AG20443 (cell line): ENCODE data around the gene DEPP1.
"Not testable (repeated sequence)": the region's sequence is repeated elsewhere in the genome, so short reads cannot be mapped to it uniquely, and the experiment has no call there.

ENCODE experiments used
- DNase-seq: peaks from one replicate; pipeline ENCODE4 v3.0.0; 2012; ENCODE audit warnings: low spot score, mixed read lengths

Gene DEPP1, protein sequence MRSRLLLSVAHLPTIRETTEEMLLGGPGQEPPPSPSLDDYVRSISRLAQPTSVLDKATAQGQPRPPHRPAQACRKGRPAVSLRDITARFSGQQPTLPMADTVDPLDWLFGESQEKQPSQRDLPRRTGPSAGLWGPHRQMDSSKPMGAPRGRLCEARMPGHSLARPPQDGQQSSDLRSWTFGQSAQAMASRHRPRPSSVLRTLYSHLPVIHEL

DNA sequence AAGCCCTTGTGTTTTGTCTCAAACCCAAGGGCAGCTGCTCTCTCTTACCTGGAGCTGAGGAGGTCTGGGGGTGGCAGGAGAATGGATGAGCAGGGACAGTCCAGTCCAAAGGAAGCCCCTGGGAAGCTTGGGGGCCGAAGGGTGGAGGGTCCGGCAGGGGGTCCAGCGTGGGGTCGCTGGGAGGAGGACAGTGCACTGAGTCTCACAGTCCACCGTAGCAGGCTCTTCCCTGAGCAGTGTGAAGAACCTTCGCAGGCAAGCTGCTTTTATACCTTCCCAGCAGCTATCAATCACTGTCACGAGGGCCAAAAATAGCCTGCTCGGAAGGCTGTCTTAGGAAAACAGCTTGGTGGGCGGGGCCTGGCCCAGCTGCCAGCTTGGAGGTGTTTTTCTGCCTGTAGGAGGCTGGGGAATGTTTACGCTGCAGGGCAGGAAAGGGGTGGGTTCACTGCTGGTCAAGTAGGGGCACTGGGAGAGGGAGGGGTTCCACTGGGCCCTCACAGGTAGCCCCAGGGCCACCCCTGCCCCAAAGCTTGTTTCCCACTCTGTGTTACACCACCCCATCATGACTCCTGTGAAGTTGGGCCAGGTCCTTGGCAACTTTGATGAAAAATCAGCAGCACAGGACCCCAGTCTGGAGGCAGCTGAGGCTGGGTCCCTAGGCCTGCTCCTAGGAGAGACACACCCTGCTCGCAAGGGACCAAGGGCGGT is at the start of gene DEPP1:
Gene DEPP1 (minus strand): TSS at position 240 of the 711 bp plus-strand sequence. CDS start 779 bp downstream, outside the sequence.
- DNase-seq: peak; percentile 77

DNA sequence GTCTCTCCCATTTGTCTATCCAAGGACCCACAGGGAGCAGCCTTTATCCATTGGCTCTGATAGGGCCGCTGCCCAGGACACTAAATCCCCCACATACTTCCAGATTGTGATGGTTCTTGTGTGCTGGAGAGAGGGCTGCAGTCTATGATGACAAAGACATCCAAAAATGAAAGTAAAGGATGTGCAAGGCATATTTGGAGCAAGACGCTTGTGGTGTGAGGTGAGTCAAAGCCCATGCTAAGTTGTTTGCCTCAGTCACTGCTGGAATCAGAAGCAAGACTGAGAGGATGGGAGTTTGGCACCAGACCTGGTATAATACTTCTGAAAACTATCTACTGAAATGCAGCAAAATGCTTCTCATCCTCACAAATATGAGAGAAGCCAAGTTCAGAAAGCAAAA is 44.8 kb upstream of the DEPP1 start:
- DNase-seq: peak; percentile 14

DNA sequence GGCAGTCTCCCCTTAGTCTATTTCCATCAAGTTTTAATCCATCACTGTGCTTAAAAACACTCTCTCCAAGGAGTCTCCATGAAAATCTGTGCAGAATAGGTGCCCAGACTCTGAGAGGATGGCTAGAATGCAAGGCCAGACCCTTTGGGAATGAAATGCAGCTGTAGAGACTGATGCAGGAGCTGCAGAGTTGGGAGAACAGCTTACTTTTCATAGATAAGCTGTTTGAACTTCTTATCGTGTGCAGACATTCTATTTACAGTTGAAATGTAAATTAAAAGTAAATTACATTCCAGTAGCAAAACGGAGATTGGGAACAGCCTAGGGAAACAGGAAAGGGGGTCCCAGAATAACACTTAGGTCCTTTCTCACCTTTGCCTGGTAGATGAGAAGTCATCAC is 37.0 kb upstream of the DEPP1 start:
- DNase-seq: no peak

DNA sequence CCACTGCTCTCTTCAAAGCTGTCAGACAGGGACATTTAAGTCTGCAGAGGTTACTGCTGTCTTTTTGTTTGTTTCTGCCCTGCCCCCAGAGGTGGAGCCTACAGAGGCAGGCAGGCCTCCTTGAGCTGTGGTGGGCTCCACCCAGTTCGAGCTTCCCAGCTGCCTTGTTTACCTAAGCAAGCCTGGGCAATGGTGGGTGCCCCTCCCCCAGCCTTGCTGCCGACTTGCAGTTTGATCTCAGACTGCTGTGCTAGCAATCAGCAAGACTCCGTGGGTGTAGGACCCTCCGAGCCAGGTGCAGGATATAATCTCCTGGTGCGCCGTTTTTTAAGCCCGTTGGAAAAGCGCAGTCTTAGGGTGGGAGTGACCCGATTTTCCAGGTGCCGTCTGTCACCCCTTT is 35.9 kb upstream of the DEPP1 start:
- DNase-seq: not testable (repeated sequence)

DNA sequence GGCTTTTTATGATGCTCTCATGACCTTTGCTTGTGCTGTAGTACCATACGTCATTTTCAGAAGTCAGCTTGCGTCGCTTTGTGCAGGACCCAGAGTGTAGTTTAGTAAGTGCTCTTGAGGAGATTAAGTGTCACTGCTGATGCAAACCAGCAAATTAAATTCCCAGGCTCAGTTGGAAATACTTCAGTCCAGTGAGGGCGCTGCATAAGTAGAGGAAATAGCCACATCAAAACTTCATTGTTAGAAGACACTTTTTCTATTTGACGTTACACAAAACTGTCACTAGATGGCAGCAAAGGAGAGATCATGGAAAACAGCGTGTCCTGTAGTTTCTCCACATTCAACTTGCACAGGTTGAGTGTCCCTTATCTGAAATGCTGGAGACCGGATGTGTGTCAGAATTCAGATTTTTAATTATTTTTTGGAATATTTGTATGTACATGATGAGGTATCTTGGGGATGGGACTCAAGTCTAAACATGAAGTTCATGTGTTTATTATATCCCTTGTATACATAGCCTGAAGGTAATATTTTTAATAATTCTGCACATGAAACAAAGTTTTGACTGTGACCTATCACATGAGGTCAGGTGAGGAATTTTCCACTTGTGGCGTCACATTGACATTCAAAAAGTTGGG is 30.0 kb upstream of the DEPP1 start:
- peak; percentile 78 for DNase-seq

DNA sequence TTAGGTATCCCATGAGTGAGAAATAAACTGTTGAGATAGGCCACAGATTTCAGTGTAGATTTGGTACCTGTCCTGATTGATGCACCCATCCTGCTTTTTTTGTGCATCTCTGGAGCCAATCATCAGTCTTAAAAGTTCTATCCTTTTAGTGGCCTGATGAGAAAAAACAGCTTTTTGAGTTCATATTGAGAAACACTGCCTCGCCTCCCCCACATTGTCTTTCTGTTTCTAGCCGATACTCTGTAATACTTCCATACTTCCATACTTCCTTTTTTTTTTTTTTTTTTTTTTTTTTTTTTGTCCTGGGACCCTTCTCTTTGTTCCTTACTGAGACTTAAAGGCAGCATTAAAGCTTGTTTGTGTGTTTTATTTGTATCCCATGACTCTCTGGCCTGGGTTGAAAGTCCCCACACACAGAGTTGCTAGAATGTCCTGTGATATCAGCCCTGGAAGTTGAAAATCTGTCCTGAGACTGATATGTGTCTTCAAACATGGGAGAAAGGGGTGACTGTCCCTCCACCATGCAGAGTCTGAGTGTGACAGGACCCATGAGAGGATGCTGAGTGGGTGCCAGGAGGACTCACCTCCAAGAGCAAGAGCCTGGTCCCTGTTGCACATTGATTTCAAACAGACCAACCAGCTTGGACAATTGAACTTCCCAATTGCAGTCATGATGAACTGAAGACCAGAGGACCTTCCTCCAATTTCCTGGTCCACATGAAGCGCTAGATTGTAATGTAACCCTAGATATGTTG is 27.8 kb upstream of the DEPP1 start:
- no peak for DNase-seq

DNA sequence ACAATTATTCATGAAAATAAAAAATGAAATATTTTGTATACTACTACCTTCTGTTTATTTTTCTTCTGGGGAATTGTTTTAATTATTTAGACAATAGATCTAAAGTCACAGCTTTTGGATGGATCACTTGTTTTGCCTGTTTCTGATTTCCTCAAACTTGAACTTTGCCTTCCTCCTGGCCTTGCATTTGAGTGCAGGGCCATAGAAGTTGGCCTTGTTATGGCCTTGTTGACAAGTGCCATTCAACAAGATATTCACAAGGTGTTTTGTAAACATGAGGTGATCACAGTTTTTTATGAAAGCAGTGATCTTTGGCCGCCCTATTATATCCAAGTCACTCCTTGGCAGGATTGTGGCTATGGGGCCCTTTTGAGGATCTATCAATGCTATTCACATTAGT is 26.7 kb upstream of the DEPP1 start:
- DNase-seq: no peak

DNA sequence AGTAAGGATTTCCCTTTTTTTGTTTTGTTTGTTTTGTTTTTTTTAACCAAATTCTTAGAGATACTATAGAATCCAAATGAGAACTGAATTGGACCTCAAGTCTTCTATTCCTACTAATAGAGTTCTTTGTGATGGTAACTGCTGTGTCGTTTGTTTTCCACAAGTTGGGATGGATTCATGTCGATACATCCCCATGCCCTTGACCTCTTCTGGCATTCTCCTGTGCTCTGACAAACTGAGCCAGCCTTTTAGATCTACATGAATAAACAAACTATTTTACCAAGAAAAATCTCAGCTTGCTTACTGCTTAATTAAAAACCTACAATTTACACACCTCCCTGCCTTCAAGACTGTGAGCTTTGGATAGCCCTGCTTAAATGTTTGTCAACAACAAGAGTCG is 26.1 kb upstream of the DEPP1 start:
- no peak for DNase-seq

DNA sequence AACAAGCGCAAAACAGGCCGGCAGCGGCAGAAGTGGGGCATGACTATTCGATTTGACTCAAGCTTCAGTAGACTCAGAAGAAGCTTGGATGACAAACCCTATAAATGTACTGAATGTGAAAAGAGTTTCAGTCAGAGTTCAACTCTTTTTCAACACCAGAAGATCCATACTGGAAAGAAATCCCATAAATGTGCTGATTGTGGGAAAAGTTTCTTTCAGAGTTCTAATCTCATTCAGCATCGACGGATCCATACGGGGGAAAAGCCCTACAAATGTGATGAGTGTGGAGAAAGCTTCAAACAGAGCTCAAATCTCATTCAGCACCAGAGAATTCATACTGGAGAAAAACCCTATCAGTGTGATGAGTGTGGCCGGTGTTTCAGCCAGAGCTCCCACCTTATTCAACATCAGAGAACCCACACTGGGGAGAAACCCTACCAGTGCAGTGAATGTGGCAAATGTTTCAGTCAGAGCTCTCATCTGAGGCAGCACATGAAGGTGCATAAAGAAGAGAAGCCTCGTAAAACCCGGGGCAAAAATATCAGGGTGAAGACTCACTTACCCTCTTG is 24.9 kb upstream of the DEPP1 start:
- no peak for DNase-seq

DNA sequence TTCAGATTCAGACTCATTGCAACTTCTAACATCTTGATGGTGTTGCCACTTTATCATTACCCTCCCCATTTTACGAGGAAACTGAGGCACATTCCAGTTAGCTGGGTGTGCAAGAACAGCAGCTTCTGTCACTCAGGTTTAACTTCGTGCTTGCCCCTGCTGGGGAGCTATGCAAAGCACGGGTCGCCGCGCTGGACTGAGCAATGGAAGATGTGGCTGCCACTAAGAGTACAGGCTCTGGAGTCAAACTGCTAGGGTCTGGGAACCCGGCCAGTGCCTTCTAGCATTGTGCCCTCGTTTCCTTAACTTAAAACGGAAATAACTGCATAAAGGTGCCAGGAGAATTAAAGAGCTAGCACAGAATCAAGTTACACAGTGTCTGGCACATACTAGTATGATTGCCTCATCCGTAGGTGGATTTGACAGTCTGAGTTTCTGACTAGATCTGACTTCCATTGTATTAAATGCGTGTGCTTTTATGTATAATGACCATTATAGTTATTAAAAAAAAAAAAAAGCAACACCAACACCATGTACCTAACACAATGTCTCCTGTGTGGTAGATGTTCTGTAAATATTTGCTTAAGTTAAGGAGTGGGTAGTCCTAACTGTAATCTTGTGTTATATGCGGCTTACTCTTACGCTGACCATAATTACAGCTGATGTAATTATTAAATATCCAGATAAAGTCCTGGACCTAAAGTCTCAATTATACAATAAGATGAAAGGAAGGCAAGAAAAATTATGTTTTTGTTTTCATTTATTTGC is 23.0 kb upstream of the DEPP1 start:
- DNase-seq: peak; percentile 62

DNA sequence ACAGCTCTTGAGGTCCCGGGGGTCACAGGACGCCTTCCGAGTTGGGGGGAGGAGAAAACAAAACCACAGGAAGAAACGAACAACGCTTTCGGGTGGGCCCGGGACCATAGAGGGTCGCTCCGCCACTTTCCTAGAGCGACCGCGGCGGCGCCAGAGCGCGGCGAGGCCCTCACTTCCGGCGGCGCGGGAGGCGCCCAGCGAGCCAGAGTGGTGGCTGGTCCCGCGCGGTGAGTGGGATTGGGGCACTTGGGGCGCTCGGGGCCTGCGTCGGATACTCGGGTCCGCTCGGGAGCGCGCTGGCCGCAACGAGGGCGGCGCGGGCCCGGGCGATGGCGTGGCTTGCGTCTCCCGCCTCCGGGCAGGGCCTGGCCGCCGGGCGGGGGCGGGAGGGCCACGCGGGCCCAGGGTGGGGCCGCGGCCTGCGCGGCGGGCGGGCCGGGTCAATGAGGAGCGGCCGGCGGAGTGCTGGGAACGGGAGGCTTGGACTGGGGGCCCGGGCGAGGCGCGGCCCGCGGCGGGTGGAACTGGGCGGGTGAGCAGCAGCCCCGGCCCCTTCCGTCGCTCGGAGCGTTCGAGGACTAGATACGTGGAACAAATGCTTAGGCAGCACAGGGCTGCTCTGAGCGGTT is 22.3 kb upstream of the DEPP1 start, which contains the start of gene ZNF22:
Gene ZNF22 (plus strand): TSS at position 172 of the 629 bp plus-strand sequence. CDS start 2,446 bp downstream, outside the sequence.
- peak; percentile 90 for DNase-seq

DNA sequence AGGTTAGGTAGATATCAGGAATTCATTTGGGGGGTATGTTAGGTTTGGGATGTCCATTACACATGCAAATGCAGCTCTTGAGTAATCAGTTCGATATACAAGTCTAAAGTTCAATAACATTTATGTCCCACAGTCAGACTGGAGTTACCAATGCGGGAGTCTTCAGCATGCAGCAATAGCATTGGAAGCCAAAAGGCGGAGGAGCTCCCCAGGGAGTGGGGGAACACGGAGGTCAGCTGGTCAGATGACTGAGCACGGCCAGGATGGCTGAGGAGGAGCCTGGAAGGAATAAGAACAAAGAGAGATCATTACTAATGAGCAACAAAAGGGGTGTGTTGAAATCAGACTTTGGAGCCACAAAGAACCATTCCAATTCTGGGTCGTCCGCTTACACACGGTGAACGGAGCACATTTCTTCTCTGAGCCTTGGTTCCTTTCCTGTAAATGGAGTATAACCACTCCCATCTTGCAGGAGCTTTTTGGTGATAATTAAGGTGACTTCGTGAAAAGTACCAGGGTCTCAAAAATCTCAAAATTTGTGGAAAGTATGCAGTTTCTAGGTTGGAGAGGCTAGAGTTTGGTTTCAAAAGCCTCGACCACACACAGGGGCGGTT is 21.6 kb upstream of the DEPP1 start:
- DNase-seq: peak; percentile 79

DNA sequence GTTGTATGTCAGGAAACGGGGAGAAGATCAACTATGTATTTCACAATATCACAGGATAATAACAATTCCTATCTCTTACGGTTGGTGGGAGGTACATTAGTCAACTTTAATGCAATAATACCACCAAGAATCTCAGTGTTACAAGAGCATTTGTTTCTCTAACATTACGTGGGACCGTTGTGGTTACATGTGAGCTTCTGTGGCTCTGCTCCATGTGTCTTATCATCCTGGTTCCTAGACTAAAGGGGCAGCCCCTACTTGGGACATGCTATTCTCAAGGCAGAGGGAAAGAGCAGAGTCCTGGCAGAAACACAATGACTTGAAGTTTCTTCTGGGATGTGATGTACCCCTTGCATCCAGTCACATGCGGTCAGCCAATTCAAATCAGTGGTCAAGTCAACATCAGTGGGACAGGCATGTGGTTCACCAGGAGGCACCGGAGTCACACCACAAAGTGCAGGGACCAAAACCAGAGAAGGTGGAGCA is 19.6 kb upstream of the DEPP1 start:
- DNase-seq: no peak

DNA sequence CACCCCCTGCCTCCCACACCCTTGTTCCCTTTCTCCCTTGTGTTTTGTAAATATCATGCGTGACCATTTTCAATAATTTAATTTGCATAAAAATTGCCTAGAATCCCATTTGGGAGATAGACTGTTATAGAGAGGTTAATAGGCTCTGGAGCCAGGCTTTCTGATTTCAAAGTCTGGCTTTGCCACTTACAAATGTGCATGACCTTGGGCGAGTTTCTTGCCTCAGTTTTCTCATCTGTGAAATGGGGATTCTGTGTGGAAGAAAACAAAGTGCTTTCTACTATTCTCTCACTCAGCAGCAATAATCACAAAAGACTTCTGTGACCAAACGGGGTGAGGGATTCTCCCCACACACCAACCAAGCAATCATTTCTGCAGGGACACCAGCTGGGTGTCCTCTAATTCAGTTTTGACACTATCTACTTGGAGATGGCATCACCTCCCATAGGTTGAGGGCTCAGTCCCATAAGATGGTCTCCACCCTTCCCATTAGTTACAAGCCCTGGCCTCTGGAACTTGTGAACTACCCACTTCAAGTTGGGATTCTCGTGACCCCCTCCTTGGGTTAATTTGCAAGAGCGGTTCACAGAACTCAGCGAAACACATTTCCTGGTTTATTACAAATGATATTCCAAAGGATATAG is 18.6 kb upstream of the DEPP1 start:
- DNase-seq: no peak

DNA sequence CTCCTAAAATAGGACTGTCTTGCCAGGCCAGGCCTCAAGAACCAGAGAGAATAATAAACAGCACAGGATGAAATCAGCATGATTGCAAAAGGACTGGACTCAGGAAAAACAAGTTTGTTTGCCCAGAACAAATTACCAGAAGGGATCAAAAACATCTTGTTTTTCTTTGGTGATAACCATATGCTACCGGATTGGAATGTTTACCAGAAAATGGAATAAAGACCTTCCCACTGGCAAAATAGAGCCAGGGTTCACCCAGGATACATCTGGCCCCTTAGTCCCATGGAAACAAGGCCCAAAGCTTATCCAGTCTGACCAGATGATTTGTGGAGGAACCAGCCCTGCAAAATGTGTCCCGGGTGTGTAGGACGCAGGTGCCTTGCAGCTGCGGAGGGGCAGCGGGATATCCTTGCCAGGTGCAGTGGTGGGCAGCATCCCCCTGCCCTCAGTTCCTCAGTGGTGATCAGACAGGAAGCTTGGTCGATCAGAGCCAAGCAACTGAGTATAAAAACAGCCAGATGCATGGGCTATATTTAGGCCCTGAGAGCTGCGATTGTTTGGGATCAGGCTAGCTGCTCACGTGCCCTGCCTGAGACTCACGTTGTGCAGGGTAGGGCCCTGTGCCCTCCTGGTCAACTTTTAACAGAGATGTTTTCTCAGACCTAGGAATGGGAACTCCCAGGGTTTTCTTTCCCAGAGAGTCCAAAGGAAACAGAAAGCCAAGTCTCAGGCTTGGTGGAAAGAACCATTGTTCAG is 17.5 kb upstream of the DEPP1 start:
- DNase-seq: peak; percentile 47

DNA sequence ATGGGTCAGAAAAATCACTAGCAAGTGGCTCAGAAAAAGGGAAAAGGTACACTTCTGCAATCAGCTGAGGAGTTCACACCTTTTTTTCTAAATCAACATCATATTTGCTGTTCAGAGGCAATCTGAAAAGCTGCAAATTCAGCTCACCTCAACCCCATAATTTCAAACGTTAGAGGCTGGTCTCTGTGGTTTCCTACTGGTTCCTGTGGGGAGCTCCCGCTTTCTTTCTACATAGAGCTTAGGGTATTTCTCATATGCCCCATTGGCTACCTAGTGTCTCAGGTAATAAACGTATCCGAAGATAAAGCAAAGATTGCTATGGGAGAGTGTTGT is 16.9 kb upstream of the DEPP1 start:
- no peak for DNase-seq

DNA sequence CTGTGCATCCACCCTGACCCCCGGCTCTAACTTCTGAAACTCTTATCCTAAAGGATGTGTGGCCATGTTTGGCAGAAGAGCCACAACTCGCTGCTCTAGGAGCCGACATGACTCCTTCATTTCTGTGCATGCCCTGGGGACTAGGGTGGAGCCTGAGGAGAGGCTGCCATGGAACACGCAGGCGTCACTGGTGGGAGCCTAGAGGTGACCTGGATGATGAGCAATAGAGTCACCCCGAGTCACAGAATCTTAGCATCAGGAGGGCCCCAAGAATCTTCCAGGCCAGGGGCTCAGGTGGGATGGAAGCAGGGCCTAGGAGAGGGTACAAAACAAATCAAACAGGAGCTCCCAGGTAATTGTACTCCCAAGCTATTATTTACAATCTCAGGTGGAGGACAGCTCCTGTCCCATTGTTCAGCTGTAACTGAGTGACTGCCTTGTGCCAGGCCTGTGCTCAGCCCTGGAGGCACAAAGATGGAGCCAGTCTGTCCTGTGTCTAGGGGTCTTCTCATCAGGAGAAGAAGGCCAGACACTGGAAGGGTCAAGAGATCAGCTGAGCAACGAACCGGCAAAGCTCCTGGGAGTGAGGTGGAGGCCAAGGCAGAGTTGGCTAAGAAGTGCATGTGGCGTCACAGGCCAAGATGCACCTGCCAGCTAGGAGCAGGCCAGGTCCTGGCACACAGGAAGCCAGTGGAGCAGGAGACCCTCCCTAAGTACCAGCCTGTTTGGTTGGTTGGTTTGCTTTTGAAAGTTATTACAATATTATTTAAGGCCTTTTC is 16.3 kb upstream of the DEPP1 start:
- DNase-seq: no peak
